GM04504 (cell line): ENCODE measurements around the gene ART1.

ENCODE experiments used
- DNase-seq: peaks from one replicate; pipeline ENCODE4 v3.0.0-alpha.2; 2012; ENCODE audit warnings: low read depth

The ART1 gene

GRCh38 chr11:3666023-3666530 is 21.1 kb downstream of the ART1 start:
- DNase-seq, result no peak

DNA sequence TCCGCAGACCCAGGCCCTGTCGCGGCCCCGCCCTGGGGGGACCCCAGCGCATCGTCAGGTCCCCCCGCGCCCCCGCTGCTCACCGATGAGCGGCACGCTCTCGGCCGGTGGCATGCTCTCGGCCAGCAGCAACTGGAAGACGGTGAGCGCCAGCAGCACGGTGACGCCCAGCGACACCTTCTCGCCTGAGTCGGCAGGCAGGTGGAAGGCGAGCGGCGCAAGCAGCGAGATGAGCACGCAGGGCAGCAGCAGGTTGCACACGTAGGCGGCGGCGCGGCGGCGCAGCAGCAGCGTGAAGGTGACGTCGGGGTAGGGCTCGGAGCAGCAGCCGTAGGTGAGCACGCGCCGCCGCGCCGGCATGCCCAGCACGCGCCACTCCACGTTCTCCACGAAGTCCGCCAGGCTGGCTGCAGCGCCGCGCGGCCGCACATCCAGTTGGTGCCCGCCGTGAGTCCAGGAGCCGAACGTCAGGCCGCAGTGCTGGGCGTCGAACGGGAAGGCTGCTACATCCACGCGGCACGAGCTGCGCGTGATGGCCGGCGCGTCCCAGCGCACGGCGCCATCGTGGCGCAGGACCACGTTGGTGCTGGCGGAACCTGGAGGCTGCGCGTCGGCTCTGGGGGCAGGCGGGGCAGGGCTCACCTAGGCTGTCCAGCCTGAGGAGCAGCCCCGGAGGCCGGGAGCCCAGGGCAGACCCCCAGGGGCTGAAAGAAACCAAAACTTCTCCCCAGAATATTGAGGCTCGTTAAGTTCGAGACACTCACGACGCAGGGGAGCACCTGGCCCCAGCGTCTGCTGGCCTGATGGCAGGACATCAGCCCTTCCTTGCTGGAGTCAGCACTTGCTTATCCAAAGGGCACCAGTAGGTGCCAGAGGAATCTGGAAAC is 22.5 kb downstream of the ART1 start:
- no peak for DNase-seq

DNA sequence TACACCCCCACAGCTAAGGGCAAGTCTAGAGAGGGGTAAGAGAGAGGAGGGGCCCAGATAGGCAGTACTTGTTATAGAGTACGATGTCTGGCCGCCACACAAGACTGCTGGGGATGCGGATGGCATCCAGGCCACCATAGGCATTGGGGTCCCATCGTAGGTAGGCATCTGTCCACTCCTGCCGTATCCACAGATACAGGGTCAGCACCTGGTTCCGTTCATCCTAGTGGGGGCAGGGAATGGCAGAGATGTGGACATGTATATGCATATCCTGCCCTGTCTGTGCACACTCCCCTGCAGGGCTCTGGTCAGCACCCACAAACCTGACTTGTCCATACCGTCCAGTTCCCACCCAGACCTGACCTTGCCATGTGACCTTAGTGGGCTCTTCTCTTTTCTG is 24.2 kb downstream of the ART1 start:
- no peak for DNase-seq

- DNase-seq, result no peak
These were observed 24.8 kb downstream of the ART1 start for GRCh38 chr11:3669742-3670183.

DNA sequence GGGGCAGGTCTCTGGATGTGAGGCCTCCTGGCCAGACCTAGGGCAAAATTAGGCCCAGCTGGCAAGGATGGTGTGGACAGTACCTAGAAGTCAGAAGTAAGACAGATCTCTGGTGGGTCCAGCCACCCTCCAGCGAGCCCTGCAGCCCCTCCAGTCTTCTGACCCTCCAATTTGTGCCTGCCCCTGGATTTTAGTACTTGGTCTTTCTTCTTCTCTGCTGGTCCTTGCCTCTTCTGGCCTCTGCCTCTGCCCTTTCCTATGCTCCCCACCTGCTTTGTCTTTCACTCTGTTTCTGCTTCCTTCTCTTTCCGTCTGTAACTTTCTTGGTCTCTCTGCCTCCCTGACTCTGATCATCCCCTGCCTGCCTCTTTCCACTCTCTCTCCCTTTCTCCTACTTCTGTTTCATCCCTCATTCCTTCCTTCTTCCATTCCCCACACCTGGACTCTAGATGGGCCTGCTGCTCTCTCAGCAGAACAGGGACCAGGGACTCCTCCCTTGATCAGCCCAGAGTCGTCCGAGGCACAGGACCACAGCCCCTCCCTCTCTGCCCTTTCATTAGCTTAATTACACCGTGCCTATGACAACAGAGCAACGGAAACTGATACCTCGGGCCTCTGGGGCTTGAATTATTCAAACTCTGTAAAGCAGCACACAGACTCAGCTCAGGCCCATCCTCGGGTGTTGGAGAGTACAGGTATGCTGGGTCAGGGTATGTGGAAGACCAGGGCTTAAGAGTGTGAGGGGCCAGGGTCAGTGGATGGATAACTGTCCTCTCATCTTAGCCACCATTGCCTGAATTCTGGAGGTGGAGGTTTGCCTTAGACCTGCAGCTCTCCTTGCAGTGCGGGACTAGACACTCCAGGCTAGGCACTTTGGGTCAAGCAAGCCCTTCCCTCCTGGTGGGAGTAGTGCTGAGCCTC is 26.7 kb downstream of the ART1 start, which contains the start of gene CHRNA10:
CHRNA10 (minus strand) TSS at position 51 of the 921 bp plus-strand sequence. CDS start 72 bp downstream, outside the sequence.
- no peak for DNase-seq

DNA sequence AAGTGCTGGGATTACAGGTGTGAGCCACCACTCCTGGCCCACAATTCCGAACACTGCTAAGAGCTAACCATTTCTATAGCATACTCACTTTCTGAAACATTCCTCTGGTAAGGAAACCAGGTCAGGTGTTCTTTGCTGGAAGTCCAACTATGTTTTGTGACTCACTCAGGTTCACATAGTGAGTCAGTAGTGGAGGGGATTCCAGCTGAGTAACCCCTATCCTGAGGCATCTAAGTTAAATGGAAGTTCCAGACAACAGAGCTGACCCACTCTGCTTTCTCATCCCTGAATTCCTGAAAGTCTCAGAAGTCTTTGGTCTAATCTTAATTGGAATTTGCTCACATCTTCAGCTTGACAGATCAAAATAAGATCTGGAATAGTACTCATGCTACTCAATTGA is 29.3 kb downstream of the ART1 start:
- no peak for DNase-seq

DNA sequence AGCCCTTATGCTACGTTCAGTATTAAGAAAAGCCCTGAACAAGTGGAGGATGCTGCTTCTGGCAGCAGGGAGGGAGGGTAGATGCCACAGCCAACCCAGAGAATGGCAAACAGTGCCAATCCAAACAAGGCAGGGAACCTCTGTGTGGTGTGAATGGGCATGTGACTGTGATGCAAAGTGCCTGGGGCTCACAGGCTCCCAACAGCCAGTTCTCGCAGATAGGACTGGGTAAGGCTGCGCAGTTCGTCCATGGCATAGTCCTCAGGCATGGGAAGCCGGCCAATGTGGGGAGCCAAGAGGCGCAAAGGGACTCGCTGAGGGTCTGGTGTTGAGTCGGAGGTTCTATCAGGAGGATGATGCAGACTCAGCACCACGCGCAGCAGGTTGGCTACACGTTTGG is 31.0 kb downstream of the ART1 start:
- DNase-seq, result no peak

DNA sequence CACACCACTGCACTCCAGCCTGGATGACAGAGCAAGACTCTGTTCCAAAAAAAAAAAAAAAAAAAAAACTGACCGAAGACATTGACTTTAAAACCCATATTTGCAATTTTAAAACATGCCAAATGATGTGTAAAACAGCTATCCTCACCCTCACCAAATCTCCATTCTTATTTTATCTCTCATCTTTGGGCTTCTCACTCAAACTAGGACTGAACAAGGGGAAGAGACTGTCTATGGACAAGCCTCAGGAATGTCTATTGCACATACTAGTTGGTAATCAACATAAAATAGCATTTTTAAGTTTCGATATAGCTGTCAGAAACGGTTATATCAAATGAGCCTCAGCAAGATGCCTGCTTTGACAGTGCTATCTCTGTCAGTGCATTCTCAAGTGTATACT is 34.1 kb downstream of the ART1 start:
- no peak for DNase-seq

- no peak for DNase-seq
These were observed 38.1 kb downstream of the ART1 start for GRCh38 chr11:3683039-3683438.

DNA sequence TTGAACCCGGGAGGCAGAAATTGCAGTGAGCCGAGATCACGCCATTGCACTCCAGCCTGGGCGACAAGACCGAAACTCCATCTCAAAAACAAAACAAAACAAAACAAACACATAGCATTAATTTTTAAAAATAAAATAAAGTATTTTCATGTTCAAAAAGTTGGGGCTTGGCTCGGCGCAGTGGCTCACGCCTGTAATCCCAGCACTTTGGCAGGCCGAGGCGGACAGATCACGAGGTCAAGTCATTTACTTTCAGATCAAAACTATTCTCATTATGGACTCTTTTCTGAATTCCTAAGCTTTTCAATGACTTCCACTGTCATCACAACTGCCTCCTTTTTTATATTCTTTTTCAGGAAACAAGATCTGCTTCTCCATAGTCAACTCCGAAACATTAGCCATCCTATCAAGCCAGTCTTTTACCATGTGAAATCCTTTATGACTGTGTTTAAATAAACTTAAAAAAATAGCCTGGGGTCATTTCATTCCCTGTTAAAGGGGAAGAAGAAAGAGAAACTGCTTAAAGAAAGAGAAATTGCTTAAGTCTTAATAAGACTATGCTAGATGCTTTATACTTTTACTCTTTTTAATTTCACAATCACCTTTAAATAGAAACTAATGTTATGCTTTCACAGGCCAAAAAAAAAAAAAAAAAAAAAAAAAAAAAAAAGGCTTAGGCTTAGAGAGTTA is 39.3 kb downstream of the ART1 start:
- no peak for DNase-seq

- DNase-seq, result no peak
These were observed 39.9 kb downstream of the ART1 start for GRCh38 chr11:3684819-3685172.

DNA sequence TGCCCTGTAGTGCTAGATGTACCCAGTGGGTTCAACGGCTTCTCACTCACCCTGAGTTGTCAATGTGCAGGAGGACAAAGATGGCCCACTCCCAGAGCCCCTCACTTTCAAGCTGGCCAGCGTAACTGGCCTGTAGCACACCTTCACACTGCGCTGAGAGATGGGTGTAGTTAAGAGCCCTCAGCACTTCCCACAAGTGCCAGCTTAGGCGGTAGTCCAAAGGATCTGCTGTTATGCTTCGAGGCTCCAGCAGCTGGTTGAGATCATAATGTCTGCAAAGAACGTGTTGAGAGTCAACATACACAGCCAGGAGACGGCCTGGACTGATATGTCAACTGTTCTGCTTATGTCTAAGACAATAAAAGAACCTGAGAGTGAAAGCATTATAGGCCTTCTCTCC is 41.0 kb downstream of the ART1 start:
- DNase-seq, result no peak

- DNase-seq, result no peak
These were observed 41.8 kb downstream of the ART1 start for GRCh38 chr11:3686751-3687150.

DNA sequence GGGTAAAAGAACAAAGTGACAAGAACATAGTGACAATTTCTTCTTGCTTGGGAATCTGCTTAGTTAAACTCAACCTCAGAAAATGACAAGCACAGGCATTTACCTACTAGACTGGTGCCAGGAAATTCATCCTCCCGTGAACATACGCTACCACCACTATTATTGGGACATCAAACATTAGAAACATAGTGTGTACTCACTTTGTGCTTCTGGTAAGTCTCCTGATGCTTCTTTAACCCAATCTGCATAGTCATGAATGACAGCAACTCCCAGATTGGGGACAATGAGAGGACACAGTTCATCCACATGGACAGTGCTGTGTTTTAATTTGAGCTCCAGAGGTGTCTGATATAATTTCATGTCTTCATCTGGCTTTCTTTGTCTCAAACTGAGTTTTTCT is 55.5 kb downstream of the ART1 start:
- no peak for DNase-seq

DNA sequence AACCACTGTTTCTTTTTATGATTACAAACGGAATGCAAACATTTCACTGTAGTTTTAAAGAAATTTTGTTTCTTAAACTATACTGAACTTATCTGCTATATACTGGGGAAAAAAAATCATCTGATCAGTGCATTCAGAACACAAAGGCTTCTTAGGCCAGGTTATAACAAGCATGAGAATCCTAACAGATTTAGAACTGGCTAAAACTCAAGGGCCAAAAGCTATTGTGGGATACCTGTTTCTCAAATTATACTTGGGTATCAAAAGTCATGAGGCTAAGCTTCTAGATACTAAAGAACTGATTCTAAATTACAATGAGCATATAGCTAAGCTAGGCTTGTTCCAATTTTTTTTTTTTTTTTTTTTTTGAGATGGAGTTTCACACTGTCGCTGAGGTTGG is 56.0 kb downstream of the ART1 start:
- DNase-seq, result no peak

DNA sequence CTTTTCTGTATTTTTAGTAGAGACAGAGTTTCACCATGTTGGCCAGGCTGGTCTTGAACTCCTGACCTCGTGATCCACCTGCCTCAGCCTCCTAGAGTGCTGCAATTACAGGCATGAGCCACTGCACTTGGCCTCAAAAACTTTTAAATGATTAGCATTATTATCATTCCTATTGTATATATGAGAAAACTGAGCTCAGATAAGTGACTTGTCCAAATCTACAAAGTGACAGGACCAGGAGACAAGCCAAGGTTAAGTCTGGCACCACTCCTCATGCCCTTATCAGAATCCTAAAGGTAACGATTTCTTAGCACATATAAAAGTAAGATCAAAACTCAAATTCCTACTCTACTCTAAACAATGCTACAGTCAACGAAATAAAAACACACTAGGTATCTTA is 58.5 kb downstream of the ART1 start:
- DNase-seq, result no peak

DNA sequence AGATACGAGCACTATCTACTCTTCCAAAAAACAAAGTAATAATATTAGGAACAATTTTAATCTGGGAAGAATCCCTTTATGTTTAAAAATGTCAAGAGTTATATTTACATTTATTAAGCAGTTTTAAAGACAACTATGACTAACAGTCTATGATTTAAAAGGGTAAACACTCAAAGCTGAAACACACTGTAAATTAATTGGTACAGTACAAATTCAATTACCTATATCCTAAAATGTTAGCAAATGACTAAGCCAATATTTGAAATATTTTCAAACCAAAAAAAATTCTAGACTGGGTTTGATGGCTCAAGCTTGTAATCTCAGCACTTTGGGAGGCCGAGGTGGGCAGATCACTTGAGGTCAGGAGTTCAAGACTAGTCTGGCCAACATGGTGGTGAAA is 62.2 kb downstream of the ART1 start:
- DNase-seq, result no peak

GRCh38 chr11:3709977-3710376 is 65.0 kb downstream of the ART1 start:
- DNase-seq, result no peak

- DNase-seq, result no peak
These were observed 65.7 kb downstream of the ART1 start for GRCh38 chr11:3710485-3711259.

- no peak for DNase-seq
These were observed 67.3 kb downstream of the ART1 start for GRCh38 chr11:3712274-3712673.
